Psoas muscle (tissue), 8 donors: ENCODE results near the gene PPP2R2C. TPM values are rescaled to one million over a fixed set of nuclear protein-coding genes. Genes with fewer than 3 reads are reported as not detected.

Experiments used
- ATAC-seq, 4 donors: fragments of 200-7000 bp; cut with Tn5 transposase; one replicate each; pipeline ENCODE4 v1.9.1; 2020; ENCODE audit warnings: moderate library complexity in 3 of 4, mild to moderate bottlenecking in 2 of 4
- DNase-seq, 2 donors: peaks; one replicate each; pipeline ENCODE4 v3.0.0-alpha.2; 2020
- H3K27ac ChIP-seq: fragments of 200-600 bp; one replicate; pipeline ENCODE4 v1.8.0; 2022
- H3K27me3 ChIP-seq, 3 donors: fragments of 200-600 bp in 1 of 3; one replicate each; pipeline versions ENCODE4 v1.6.1 to v1.8.0; 2013 to 2022; ENCODE audit warnings: low read length in 2 of 3, mild to moderate bottlenecking in 2 of 3, moderate library complexity in 1 of 3; ENCODE audit not compliant: insufficient read depth in 3 of 3
- H3K36me3 ChIP-seq, 2 donors: fragments of 200-600 bp in 1 of 2; one replicate each; pipeline versions ENCODE4 v1.6.1 to v1.8.0; 2013 to 2022; ENCODE audit warnings: low read depth in 1 of 2, mild to moderate bottlenecking in 1 of 2, moderate library complexity in 1 of 2; ENCODE audit not compliant: insufficient read depth in 1 of 2
- H3K4me1 ChIP-seq: fragments of 200-600 bp; one replicate; pipeline ENCODE4 v1.8.0; 2022
- H3K4me3 ChIP-seq: fragments of 200-600 bp; one replicate; pipeline ENCODE4 v1.8.0; 2022; ENCODE audit warnings: mild to moderate bottlenecking
- H3K9me3 ChIP-seq: fragments of 200-600 bp; one replicate; pipeline ENCODE4 v1.8.0; 2022
- CTCF ChIP-seq: fragments of 200-600 bp; IDR thresholded peaks from one replicate; pipeline ENCODE4 v1.8.0; 2022; ENCODE audit warnings: antibody characterized with exemption
- WGBS, 3 donors: extraction: QIAGEN DNeasy Blood & Tissue Kit; methylation state at CpG; one replicate each; pipeline versions ENCODE4 v1.1.6 to v1.1.7; 2013; 5-methylcytosine and 5-hydroxymethylcytosine counted together
- intact Hi-C, 2 donors: fragments of 100-400 bp; cut with DNase I; formaldehyde crosslinking; loops; one replicate each; pipeline versions ENCODE4 v1.11.0 to v1.14.2; 2022
- polyA plus RNA-seq, 3 donors: library from polyadenylated mRNA; stranded (reverse); fragments of 200-250 nt; gene quantifications; one replicate each; pipeline ENCODE4 v1.2.3, GENCODE V29; 2013
- total RNA-seq, 4 donors: library from RNA; stranded (reverse); fragmentation: NEBNext Ultra II Directional in 2 of 4; extraction: Animal tissue kit (Norgen Biotek cat#: 25700) in 2 of 4; gene quantifications; one replicate each; pipeline versions ENCODE4 v1.2.1 to v1.2.4, GENCODE V29; 2021 to 2023
- donor health status: healthy with polysubstance abuse.
- donor health status: DM: no; HTN: no; CAD: no; lungs with moderate emphysema.
- donor health status: Bipolar disorder and iron deficiency.
- donor health status: healthy.
- donor health status: DM: yes; HTN: yes; CAD: no.
- donor health status: DM: no; HTN: no; CAD: no.
- donor health status: DM: no; HTN: no; CAD: no.
- donor health status: DM: yes; HTN: yes; CAD: no.

The PPP2R2C gene
- total and polyA plus RNA-seq, 7 donors, result 0.08 to 3.2 (median 1.2) TPM

GRCh38 chr4:6339818-6340445, 132.5 kb downstream of the PPP2R2C start:
- TF ChIP-seq CTCF, result no peak
- no peak overlapping the region for H3K27ac ChIP-seq
- no peaks in the 10 kb centered on the region for H3K36me3 ChIP-seq
- no peak for ATAC-seq
- H3K9me3 ChIP-seq, result no peaks in the 10 kb centered on the region
- intact Hi-C loops, result loop anchor here in 1 of 2 donors (10.0 kb wide), 1 partner anchor 205 kb away; no protein-coding TSS in a partner anchor
- H3K4me3 ChIP-seq, result no peak overlapping the region
- peak in 1 of 2 donors; percentile 22 for DNase-seq
- H3K27me3 ChIP-seq, result peaks cover 0 to 53% (median 4%) of the 10 kb centered on the region in 3 donors
- WGBS, 3 donors, result 69 to 81% (median 74%) methylated on average over 13 of the region's 13 CpGs
- no peaks in the 10 kb centered on the region for H3K4me1 ChIP-seq

DNA sequence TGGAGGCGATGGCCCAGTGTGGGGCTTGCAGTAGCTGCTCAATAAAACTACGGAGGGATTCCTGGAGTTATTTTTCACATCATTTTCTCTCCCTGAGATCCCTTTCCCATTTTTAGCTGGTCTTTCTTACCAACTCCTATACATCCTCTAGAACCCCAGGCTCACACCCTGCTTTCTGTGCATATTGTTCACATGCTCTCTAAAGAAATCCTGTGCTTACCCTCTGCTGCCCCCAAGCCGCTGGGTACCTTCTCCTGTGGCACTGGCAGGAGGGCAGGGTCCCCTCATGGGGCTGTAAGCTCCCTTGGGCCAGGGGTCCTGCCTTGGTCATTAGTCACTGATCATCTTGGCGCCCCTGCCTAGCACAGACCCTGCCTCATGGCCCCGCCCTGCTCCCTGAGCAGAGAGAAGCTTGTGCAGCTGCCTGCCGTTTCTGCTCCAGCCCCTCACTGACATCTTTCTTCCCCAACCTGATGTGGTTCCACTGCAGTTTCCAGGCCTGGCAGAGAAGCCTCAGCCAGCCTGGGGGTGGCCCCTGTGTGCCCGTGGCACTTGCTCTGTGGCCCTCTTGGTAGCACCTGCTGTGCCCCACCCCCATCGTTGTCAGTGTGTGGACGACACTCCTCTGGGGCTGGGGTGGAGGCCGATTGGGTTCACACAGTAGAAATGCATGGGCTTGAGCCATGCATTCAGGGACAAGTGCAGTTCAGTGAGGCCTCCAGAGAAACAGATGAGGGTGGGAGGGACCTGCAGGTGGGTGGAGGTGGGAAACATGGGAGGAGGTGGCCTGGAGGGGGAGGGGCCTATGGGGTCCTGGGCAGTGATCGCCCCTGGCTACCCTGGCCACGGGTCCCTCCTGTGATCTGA, 133.2 kb downstream of the PPP2R2C start:
- ATAC-seq (no peak), DNase-seq (peak in 1 of 2 donors; percentile 23)
- Histone ChIP-seq H3K36me3 (no peaks in the 10 kb centered on the region), H3K9me3 (no peaks in the 10 kb centered on the region), H3K27ac (no peak overlapping the region), H3K4me3 (no peak overlapping the region), H3K27me3 (peaks cover 0 to 55% (median 4%) of the 10 kb centered on the region in 3 donors), H3K4me1 (no peaks in the 10 kb centered on the region)
- WGBS, 3 donors, result 55 to 60% (median 59%) methylated on average over 12 of the region's 12 CpGs
- TF ChIP-seq CTCF, result no peak
- intact Hi-C loops, result loop anchor here in 1 of 2 donors (10.0 kb wide), 1 partner anchor 206 kb away; no protein-coding TSS in a partner anchor

DNA sequence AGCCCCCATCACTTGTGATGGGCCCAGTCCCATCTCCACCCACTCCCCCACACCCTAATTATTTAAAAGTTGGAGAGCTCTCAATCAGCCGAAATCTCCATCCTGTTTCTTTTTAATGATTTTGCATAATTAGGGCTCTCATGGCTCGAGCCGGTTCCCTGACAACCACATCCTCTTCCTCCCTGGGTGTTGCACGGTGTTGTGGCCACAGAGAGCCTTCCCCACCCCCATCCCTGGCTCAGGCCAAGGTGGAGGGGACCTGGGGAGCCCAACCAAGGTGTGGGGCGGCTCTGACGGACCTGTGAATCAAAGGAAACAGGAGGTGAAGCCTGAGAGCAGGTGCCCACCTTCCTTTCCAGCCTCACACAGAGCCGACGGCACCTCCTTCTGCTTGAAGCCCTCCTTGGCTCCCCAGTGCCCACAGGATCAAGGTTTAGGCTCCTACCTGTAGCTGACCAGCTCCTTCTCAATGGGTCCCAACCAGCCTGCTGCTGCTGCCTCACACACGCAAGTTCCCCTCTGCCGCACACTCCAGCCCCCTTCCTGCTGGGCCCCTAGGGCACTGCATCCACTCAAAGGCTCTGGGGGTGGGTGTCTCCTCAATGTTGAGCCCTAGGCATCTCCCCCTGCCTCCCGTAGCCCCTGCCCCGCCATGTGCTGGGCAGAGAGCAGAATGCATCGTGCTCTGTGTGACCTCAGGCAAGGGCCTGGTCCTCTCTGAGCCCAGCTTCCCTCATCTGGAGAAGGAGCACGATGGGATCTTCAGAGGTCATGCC, 134.1 kb downstream of the PPP2R2C start:
- H3K4me3 ChIP-seq, result no peak overlapping the region
- no peaks in the 10 kb centered on the region for H3K9me3 ChIP-seq
- intact Hi-C loops, result loop anchor here in 1 of 2 donors (10.0 kb wide), 1 partner anchor 206 kb away; no protein-coding TSS in a partner anchor
- no peak for DNase-seq
- H3K36me3 ChIP-seq, result no peaks in the 10 kb centered on the region
- no peak for ATAC-seq
- WGBS, 3 donors, result 54 to 57% (median 57%) methylated on average over 14 of the region's 14 CpGs
- no peak for TF ChIP-seq CTCF
- peaks cover 0 to 55% (median 6%) of the 10 kb centered on the region in 3 donors for H3K27me3 ChIP-seq
- no peaks in the 10 kb centered on the region for H3K4me1 ChIP-seq
- no peak overlapping the region for H3K27ac ChIP-seq

GRCh38 chr4:6337331-6337935, 135.0 kb downstream of the PPP2R2C start:
- H3K4me3 ChIP-seq, result no peak overlapping the region
- 20 to 24% (median 20%) methylated on average over 18 to 19 of the region's 19 CpGs for whole genome bisulfite sequencing, 3 donors
- no peak for TF ChIP-seq CTCF
- H3K27ac ChIP-seq, result no peak overlapping the region
- DNase-seq, result no peak
- H3K36me3 ChIP-seq, result no peaks in the 10 kb centered on the region
- H3K4me1 ChIP-seq, result no peaks in the 10 kb centered on the region
- H3K9me3 ChIP-seq, result no peaks in the 10 kb centered on the region
- ATAC-seq, result no peak
- intact Hi-C loops, result loop anchor here in 1 of 2 donors (10.0 kb wide), 1 partner anchor 207 kb away; no protein-coding TSS in a partner anchor
- H3K27me3 ChIP-seq, result peaks cover 0 to 55% (median 6%) of the 10 kb centered on the region in 3 donors
